ENCODE measurements around the gene OTUB2.
A peak's percentile ranks its signal among the peaks of the same experiment; 100 is the strongest.

DNA sequence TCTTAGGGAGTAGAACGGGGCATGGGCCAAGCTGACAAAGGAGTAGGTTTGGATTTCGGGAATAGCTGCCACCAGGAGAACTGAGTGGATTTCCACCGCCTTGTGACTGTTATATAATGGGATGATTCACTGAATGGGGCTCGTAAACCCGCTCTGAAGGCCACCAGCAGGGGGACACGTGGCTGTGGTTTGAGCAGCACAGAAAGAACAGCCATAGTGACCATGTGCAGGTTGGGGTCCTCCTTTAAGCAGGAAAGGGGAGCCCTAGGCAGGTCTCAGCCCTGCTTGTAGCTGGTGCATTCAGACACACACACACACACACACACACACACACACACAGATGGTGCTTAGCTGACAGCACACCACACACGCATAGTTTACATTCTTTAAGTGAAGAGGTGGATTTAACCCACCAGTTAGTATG, 41.1 kb upstream of the OTUB2 start:
- TF ChIP-seq, protein P1, sequence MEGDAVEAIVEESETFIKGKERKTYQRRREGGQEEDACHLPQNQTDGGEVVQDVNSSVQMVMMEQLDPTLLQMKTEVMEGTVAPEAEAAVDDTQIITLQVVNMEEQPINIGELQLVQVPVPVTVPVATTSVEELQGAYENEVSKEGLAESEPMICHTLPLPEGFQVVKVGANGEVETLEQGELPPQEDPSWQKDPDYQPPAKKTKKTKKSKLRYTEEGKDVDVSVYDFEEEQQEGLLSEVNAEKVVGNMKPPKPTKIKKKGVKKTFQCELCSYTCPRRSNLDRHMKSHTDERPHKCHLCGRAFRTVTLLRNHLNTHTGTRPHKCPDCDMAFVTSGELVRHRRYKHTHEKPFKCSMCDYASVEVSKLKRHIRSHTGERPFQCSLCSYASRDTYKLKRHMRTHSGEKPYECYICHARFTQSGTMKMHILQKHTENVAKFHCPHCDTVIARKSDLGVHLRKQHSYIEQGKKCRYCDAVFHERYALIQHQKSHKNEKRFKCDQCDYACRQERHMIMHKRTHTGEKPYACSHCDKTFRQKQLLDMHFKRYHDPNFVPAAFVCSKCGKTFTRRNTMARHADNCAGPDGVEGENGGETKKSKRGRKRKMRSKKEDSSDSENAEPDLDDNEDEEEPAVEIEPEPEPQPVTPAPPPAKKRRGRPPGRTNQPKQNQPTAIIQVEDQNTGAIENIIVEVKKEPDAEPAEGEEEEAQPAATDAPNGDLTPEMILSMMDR (IDR thresholded peaks at IDR 0.05; ENCODE audit: low read depth, low read length, missing input control), result peak; percentile 12
- TF ChIP-seq JUND (IDR thresholded peaks at IDR 0.05) (no peak), SP1 (IDR thresholded peaks at IDR 0.05) (no peak), TAF1 (conservative IDR thresholded peaks at IDR 0.05) (no peak)
